Skeletal muscle satellite cell (primary cell): Measurements from ENCODE around the gene GPR78.

Experiments
- H3K27me3 ChIP-seq: 2 replicates; pipeline ENCODE4 v1.7.0; 2013; ENCODE audit warnings: low read length; ENCODE audit not compliant: control insufficient read depth, insufficient read depth
- H3K36me3 ChIP-seq: 2 replicates; pipeline ENCODE4 v1.7.0; 2013; ENCODE audit warnings: mild to moderate bottlenecking, control low read depth, low read length; ENCODE audit not compliant: insufficient read depth
- H3K4me1 ChIP-seq: 2 replicates; pipeline ENCODE4 v1.7.0; 2013; ENCODE audit warnings: low read length; ENCODE audit not compliant: control insufficient read depth, insufficient read depth
- H3K4me2 ChIP-seq: 2 replicates; pipeline ENCODE4 v1.7.0; 2013; ENCODE audit warnings: mild to moderate bottlenecking, low read length
- H3K4me3 ChIP-seq: 2 replicates; pipeline ENCODE4 v1.7.0; 2013; ENCODE audit warnings: low read length
- H3K9ac ChIP-seq: 2 replicates; pipeline ENCODE4 v1.7.0; 2013; ENCODE audit warnings: mild to moderate bottlenecking, low read depth, low read length, moderate library complexity
- H3K9me3 ChIP-seq: replicated peaks from 2 replicates; pipeline ENCODE4 v1.7.0; 2013; ENCODE audit warnings: mild to moderate bottlenecking, control low read depth, low read length

GPR78 gene

DNA sequence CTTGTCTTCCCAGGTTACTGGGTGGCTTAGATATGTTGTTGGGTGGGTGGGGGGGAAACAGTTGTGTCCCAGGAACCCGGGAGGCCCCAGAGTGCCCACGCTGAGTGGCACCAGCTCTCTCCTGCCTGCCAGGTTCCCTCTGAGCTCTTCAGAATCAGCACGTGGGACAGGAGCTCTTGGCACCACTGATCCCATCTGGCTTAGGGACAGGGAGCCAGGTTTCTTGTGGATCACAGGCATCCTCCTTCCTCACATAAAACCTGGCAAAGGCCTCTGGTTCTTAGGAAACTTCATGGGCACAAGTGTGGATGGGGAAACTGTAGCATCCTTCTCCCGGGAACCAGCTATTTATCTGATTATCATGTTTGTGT lies 3.4 kb downstream of the GPR78 start:
- Histone ChIP-seq H3K4me2 (no peak overlapping the region), H3K4me1 (no peaks in the 10 kb centered on the region), H3K4me3 (no peak overlapping the region), H3K36me3 (no peaks in the 10 kb centered on the region), H3K9ac (no peak overlapping the region), H3K9me3 (no peaks in the 10 kb centered on the region), H3K27me3 (peaks cover 81% of the 10 kb centered on the region)

DNA sequence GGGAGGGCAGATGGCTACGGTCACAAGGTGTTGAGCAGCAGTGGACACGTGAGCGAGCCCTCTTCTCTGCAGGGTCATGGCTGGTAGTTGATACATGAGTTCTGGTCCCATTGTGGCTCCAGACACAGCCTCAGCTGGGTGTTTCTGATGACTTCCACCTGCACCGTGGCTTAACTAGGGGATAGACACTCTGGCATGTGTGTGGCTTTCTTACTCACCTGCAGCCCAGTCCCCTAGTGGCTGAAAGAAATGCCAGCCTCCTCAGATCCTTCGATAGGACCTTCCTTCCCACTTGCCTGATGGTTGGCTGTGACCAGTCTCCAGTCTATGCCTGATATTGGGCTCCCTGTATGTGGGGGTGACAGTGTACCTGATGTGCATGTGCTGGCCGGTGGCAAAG lies 5.0 kb downstream of the GPR78 start:
- Histone ChIP-seq H3K4me3 (no peak overlapping the region), H3K9ac (no peak overlapping the region), H3K36me3 (no peaks in the 10 kb centered on the region), H3K4me1 (no peaks in the 10 kb centered on the region), H3K4me2 (no peak overlapping the region), H3K9me3 (no peaks in the 10 kb centered on the region), H3K27me3 (peaks cover 78% of the 10 kb centered on the region)

DNA sequence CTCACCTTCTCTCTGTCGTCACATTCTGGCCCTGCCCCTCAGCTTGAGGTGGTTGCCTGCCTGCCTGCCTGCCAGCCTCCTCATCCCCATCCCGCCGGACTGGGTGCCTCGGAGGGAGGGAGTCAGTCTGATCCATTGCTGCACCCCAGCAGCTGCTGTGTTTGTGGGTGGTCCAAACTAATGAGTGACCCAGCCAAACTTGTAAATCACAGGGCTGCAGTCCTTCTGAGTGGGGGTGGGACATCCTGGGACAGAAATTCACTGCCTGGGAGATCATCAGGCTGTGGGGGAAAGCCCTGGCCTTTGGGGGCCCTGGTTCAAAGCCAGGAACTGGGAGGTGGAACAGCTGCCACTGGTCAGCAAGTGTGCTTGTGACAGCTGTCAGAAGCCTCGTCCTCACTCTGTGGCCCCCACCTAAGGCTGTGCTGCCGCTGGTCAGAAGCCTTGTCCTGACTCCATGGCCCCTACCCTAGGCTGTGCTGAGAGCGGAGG lies 5.6 kb downstream of the GPR78 start:
- Histone ChIP-seq H3K4me1 (no peaks in the 10 kb centered on the region), H3K27me3 (peaks cover 81% of the 10 kb centered on the region), H3K4me2 (no peak overlapping the region), H3K36me3 (no peaks in the 10 kb centered on the region), H3K9me3 (no peaks in the 10 kb centered on the region), H3K4me3 (no peak overlapping the region), H3K9ac (no peak overlapping the region)

DNA sequence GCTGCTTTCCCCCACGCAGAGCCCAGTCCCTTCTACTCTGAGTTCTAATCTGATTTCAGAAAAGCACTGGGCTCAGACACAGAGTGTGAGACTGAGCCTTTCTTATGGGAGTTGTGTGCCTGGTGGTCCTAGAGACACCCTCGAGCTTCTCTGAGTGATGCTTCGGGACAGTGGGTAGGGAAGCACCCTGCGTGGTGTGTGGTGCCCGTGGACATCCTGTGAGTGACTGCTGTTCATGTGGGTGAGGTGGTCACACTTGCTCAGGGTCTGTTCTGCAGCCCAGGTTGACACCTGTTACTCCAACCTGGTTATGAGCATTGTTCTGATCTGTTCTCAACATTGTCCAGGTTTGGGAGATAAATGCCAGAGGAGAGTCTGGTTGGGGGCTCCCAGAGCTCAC lies 6.1 kb downstream of the GPR78 start:
- H3K36me3 ChIP-seq, result no peaks in the 10 kb centered on the region
- no peaks in the 10 kb centered on the region for H3K4me1 ChIP-seq
- H3K27me3 ChIP-seq, result peaks cover 81% of the 10 kb centered on the region
- H3K9ac ChIP-seq, result no peak overlapping the region
- H3K4me2 ChIP-seq, result no peak overlapping the region
- no peak overlapping the region for H3K4me3 ChIP-seq
- no peaks in the 10 kb centered on the region for H3K9me3 ChIP-seq

DNA sequence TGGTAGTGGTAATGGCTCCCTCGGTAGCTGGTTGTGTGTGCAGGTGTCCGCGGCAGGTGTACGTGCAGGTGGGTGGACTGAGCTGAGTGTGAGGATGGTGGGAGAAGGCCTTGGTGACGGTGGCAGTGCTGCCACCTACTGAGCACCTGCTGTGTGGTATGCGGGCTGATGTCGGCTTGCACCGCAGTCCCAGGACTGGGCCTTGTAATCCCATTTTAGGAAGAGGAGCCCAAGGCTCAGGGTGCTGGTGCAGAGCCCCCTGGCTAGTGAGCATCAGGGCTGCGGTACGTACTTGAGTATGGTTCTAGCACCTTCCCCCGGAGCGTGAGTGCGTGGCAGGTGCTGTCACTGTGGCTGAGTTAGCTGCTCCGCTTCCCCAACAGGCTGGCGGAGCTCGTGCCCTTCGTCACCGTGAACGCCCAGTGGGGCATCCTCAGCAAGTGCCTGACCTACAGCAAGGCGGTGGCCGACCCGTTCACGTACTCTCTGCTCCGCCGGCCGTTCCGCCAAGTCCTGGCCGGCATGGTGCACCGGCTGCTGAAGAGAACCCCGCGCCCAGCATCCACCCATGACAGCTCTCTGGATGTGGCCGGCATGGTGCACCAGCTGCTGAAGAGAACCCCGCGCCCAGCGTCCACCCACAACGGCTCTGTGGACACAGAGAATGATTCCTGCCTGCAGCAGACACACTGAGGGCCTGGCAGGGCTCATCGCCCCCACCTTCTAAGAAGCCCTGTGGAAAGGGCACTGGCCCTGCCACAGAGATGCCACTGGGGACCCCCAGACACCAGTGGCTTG lies 6.7 kb downstream of the GPR78 start:
- no peak overlapping the region for H3K4me3 ChIP-seq
- H3K36me3 ChIP-seq, result no peaks in the 10 kb centered on the region
- peaks cover 81% of the 10 kb centered on the region for H3K27me3 ChIP-seq
- H3K4me1 ChIP-seq, result no peaks in the 10 kb centered on the region
- no peak overlapping the region for H3K4me2 ChIP-seq
- no peaks in the 10 kb centered on the region for H3K9me3 ChIP-seq
- no peak overlapping the region for H3K9ac ChIP-seq

DNA sequence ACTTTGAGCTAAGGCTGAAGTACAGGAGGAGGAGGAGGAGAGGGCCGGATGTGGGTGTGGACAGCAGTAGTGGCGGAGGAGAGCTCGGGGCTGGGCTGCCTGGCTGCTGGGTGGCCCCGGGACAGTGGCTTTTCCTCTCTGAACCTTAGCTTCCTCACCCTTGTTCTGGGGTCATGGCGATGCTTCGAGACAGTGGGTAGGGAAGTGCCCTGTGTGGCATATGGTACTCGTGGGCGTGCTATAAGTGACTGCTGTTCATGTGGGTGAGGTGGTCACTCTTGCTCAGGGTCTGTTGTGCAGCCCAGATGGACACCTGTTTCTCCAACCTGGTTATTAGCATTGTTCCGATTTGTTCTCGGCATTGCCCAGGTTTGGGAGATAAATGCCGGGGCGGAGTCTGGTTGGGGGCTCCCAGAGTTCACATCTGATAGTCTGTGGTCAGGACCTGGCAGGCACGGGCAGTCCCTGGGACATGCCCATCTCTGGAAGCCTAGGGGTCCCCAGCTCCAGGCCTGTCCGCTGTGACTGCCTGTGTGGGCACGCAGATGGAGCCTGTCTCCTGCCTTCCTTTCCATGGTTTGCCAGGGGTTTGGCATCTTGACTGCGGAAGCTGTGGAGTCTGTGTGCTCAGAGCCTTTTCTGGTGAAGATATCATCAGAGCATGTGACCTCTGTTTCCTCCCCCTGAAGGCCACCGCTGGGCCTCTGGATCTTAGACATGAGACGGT lies 7.4 kb downstream of the GPR78 start:
- Histone ChIP-seq H3K4me2 (no peak overlapping the region), H3K9ac (no peak overlapping the region), H3K9me3 (no peaks in the 10 kb centered on the region), H3K4me1 (peaks cover 4% of the 10 kb centered on the region), H3K36me3 (no peaks in the 10 kb centered on the region), H3K27me3 (peaks cover 81% of the 10 kb centered on the region), H3K4me3 (no peak overlapping the region)

DNA sequence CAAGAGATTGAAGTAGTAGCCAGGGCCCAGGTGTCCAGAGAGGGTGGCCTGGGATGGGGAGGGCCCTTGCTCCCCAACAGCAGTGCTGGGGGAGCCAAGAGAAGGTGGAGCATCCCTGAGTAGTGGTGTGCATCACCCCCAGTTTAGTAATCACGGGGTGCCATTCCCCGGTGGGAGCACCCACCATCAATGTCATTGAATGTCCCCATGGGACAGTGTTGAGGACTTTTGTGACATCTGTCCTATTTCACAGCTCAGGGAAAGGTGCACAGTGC lies 7.9 kb downstream of the GPR78 start:
- Histone ChIP-seq H3K4me2 (no peak overlapping the region), H3K9ac (no peak overlapping the region), H3K27me3 (peaks cover 80% of the 10 kb centered on the region), H3K9me3 (no peaks in the 10 kb centered on the region), H3K4me3 (no peak overlapping the region), H3K4me1 (peaks cover 9% of the 10 kb centered on the region), H3K36me3 (no peaks in the 10 kb centered on the region)

DNA sequence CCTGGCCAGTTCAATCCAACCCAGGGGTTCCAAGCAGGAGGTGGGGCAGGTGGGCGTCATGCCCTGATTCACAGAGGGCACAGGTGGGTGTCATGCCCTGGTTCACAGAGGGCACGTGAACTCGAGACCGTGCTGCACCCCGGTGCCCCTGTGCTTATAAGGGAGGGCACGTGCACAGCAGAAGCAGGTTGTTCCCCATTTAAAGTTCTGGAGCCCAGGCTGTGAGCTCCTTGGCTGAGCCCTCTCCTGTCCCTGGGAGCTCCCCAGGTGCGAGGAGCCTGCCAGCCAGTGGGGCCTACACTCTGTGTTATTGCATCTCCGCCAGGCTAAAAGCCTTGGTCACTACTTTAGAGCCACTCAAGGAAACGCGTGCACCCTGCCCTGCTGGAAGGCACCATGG lies 9.1 kb downstream of the GPR78 start:
- Histone ChIP-seq H3K9me3 (no peaks in the 10 kb centered on the region), H3K4me1 (peaks cover 10% of the 10 kb centered on the region), H3K4me2 (no peak overlapping the region), H3K4me3 (no peak overlapping the region), H3K36me3 (no peaks in the 10 kb centered on the region), H3K27me3 (peaks cover 87% of the 10 kb centered on the region), H3K9ac (no peak overlapping the region)

DNA sequence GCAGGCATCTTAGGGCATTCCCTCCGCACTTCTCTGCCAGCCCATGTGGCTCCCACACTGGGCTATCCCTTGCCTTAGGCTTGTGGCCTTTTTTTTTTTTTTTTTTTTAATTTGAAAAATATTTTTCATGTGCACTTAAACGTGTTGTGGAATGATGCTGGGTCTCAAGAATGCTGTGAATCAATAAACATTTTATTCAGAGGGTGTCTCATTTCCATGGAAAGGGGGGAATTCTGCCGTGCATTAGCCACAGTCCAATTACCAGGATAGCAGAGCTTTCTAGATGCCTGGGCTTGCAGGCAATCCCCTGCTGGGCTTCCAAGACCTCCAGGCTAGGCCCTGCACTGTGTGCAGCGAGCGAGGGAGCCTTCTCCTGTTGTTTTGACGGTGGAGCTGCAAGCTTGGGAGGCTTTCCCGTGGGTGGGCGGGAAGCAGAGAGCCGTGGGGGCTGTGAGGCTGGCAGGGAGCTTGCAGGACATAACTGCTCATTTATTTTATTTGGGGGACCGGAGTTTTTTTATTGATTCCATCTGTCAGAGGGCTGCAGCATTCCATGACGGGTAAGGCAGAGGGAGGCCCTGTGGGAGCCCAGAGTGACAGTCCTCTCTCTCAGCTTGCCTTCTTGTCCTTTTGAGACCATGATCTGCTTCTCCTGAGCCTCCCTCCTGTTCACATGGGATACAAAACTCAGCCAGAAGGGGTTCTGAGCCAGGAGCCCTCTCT lies 9.8 kb downstream of the GPR78 start:
- Histone ChIP-seq H3K4me2 (no peak overlapping the region), H3K27me3 (peaks cover 81% of the 10 kb centered on the region), H3K9ac (no peak overlapping the region), H3K4me3 (no peak overlapping the region), H3K36me3 (no peaks in the 10 kb centered on the region), H3K4me1 (peaks cover 10% of the 10 kb centered on the region), H3K9me3 (no peaks in the 10 kb centered on the region)

DNA sequence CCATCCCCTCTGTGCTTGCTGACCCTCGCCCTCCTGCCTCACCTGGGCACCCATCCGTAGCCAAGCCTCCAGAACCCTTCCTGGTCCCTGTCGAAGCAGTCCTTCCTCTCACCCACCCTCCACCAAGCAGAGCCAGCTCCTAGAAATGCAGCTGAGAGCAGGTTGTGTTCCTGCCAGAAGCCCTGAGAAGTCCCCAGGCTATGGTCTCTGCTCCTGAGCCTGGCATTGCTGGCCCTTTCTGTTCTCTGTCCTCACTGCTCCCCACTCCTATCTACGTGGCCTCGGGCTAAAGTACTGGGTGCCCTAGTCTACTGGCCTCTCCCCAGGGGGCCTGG lies 10.3 kb downstream of the GPR78 start:
- Histone ChIP-seq H3K9me3 (no peaks in the 10 kb centered on the region), H3K36me3 (no peaks in the 10 kb centered on the region), H3K27me3 (peaks cover 76% of the 10 kb centered on the region), H3K4me1 (peaks cover 10% of the 10 kb centered on the region), H3K4me3 (no peak overlapping the region), H3K4me2 (no peak overlapping the region), H3K9ac (no peak overlapping the region)

DNA sequence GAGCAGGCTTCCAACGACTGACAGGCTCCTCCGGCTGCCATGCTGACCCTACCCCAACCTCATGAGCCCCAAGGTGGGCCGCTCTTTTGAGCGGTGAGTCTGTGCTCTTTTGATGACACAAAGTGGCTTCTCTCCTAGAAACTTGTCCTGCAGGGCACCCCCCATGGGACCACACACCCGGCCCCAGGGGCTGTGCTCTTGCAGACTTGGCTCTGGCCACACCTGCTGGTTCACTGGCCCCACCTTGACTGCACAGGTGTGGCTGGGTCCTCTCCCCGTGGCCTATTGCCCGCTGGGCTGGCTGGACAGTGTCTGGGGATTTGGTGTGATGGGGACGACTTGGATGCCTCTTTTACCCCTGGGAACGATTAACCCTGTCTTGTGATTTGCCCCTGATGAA lies 10.9 kb downstream of the GPR78 start:
- Histone ChIP-seq H3K9me3 (no peaks in the 10 kb centered on the region), H3K36me3 (no peaks in the 10 kb centered on the region), H3K27me3 (peaks cover 70% of the 10 kb centered on the region), H3K4me2 (no peak overlapping the region), H3K4me3 (no peak overlapping the region), H3K9ac (no peak overlapping the region), H3K4me1 (peaks cover 10% of the 10 kb centered on the region)
